NCI-H748 (cell line): ENCODE data around the gene RNU6-9.

Experiments
- DNase-seq: peaks from one replicate; lab custom pipeline; 2025; ENCODE audit not compliant: unreplicated experiment; lab: John Stamatoyannopoulos, UW

Gene RNU6-9

GRCh38 chr19:917323-918151, 24.3 kb downstream of the RNU6-9 start, which contains the start of gene KISS1R:
Gene KISS1R, plus strand, starts transcription at chr19:917333. Its CDS starts 170 bp downstream, at chr19:917503.
- DNase-seq = peak; percentile 74

- DNase-seq = no peak
These were observed 24.8 kb downstream of the RNU6-9 start for GRCh38 chr19:918152-918437.

- peak; percentile 61 for DNase-seq
These were observed 25.4 kb downstream of the RNU6-9 start for GRCh38 chr19:918481-919198.

- peak; percentile 81 for DNase-seq
These were observed 26.1 kb downstream of the RNU6-9 start for GRCh38 chr19:919199-920050.

- peak; percentile 77 for DNase-seq
These were observed 27.0 kb downstream of the RNU6-9 start for GRCh38 chr19:920051-920864.

- DNase-seq = no peak
These were observed 31.3 kb downstream of the RNU6-9 start for GRCh38 chr19:924553-925086.

- peak; percentile 80 for DNase-seq
These were observed 31.8 kb downstream of the RNU6-9 start for GRCh38 chr19:925087-925525.

- peak; percentile 81 for DNase-seq
These were observed 32.4 kb downstream of the RNU6-9 start, which contains the start of gene ARID3A for GRCh38 chr19:925526-926322. Gene ARID3A, plus strand, starts transcription at chr19:926035. Its CDS starts 3,494 bp downstream, at chr19:929529.

GRCh38 chr19:926323-926588, 33.0 kb downstream of the RNU6-9 start:
- DNase-seq = no peak

- peak; percentile 24 for DNase-seq
These were observed 33.5 kb downstream of the RNU6-9 start for GRCh38 chr19:926589-927350.

GRCh38 chr19:927351-927779, 34.1 kb downstream of the RNU6-9 start:
- no peak for DNase-seq

- no peak for DNase-seq
These were observed 34.6 kb downstream of the RNU6-9 start for GRCh38 chr19:927780-928401.

- no peak for DNase-seq
These were observed 35.4 kb downstream of the RNU6-9 start for GRCh38 chr19:928471-929202.

GRCh38 chr19:929203-929890, 36.1 kb downstream of the RNU6-9 start:
- DNase-seq = no peak

GRCh38 chr19:929891-930258, 36.6 kb downstream of the RNU6-9 start:
- no peak for DNase-seq

GRCh38 chr19:931860-932647, 38.8 kb downstream of the RNU6-9 start:
- no peak for DNase-seq
